ENCODE results near the gene RYR1.
"Not testable (repeated sequence)": the region's sequence is repeated elsewhere in the genome, so short reads cannot be mapped to it uniquely, and the experiment has no call there.

RYR1 gene

DNA sequence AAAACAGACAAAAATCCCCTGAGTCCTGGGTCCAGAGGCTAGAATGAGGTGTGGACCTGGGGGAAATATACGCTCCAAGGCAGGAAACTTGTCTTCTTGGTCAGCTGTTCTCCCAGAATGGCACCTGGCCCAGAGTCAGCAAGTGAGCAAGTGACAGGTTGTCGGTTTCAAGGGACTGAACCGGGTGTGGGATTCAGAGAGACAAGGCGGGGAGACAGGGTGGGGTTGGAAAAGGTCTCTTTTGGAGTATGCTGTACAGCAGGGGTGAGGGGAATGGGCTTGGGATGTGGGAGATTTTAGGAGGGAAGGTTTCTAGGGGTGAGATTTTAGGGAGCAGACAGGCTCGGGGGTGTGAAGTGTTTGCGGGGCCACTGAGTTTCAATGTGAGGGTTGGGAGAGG, 83.3 kb downstream of the RYR1 start:
- TF ChIP-seq EZH2 (IDR thresholded peaks at IDR 0.05; ENCODE audit: borderline replicate concordance, low read depth, low read length, severe bottlenecking): no peak
- TF ChIP-seq, protein P1, sequence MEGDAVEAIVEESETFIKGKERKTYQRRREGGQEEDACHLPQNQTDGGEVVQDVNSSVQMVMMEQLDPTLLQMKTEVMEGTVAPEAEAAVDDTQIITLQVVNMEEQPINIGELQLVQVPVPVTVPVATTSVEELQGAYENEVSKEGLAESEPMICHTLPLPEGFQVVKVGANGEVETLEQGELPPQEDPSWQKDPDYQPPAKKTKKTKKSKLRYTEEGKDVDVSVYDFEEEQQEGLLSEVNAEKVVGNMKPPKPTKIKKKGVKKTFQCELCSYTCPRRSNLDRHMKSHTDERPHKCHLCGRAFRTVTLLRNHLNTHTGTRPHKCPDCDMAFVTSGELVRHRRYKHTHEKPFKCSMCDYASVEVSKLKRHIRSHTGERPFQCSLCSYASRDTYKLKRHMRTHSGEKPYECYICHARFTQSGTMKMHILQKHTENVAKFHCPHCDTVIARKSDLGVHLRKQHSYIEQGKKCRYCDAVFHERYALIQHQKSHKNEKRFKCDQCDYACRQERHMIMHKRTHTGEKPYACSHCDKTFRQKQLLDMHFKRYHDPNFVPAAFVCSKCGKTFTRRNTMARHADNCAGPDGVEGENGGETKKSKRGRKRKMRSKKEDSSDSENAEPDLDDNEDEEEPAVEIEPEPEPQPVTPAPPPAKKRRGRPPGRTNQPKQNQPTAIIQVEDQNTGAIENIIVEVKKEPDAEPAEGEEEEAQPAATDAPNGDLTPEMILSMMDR (IDR thresholded peaks at IDR 0.05; ENCODE audit: borderline replicate concordance, extremely low read depth, low read length, poor library complexity, severe bottlenecking): no peak
- H3K9ac ChIP-seq (ENCODE audit: low read depth, low read length): no peak overlapping the region
- no peaks in the 10 kb centered on the region for H3K36me3 ChIP-seq (ENCODE audit: insufficient read depth, low read length)
- no peak overlapping the region for H3K27ac ChIP-seq (ENCODE audit: low read length)
- H3K4me2 ChIP-seq (ENCODE audit: insufficient read depth, low read length): no peak overlapping the region
- H2AFZ ChIP-seq (ENCODE audit: low read depth, low read length): no peak overlapping the region
- no peaks in the 10 kb centered on the region for H4K20me1 ChIP-seq (ENCODE audit: insufficient read depth, low read length)
- H3K4me3 ChIP-seq (ENCODE audit: low read depth in 1 of 2, low read length in 2 of 2): no peak overlapping the region
- no peaks in the 10 kb centered on the region for H3K9me3 ChIP-seq (ENCODE audit: insufficient read depth, low read length, severe bottlenecking)
- no peak for DNase-seq
- H3K27me3 ChIP-seq (ENCODE audit: insufficient read depth, low read length, poor library complexity): no peaks in the 10 kb centered on the region
- H3K4me1 ChIP-seq (ENCODE audit: insufficient read depth, low read length): peaks cover 3% of the 10 kb centered on the region
- no peaks in the 10 kb centered on the region for H3K79me2 ChIP-seq (ENCODE audit: insufficient read depth, low read length)
- no peak for ATAC-seq (ENCODE audit: insufficient read depth, low read depth)

DNA sequence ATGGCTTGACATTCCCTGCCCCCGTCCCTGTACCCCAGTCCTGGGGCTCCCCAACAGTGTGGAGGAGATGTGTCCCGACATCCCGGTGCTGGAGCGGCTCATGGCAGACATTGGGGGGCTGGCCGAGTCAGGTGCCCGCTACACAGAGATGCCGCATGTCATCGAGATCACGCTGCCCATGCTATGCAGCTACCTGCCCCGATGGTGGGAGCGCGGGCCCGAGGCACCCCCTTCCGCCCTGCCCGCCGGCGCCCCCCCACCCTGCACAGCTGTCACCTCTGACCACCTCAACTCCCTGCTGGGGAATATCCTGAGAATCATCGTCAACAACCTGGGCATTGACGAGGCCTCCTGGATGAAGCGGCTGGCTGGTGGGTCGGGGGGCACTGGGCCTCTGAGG, 83.8 kb downstream of the RYR1 start:
- Histone ChIP-seq H3K27ac (ENCODE audit: low read length) (no peak overlapping the region), H3K27me3 (ENCODE audit: insufficient read depth, low read length, poor library complexity) (peaks cover under 1% of the 10 kb centered on the region), H3K79me2 (ENCODE audit: insufficient read depth, low read length) (no peaks in the 10 kb centered on the region), H3K36me3 (ENCODE audit: insufficient read depth, low read length) (no peaks in the 10 kb centered on the region), H4K20me1 (ENCODE audit: insufficient read depth, low read length) (no peaks in the 10 kb centered on the region), H3K9me3 (ENCODE audit: insufficient read depth, low read length, severe bottlenecking) (no peaks in the 10 kb centered on the region), H3K9ac (ENCODE audit: low read depth, low read length) (no peak overlapping the region), H3K4me3 (ENCODE audit: low read depth in 1 of 2, low read length in 2 of 2) (no peak overlapping the region), H2AFZ (ENCODE audit: low read depth, low read length) (no peak overlapping the region), H3K4me2 (ENCODE audit: insufficient read depth, low read length) (no peak overlapping the region), H3K4me1 (ENCODE audit: insufficient read depth, low read length) (peaks cover 3% of the 10 kb centered on the region)
- ATAC-seq (ENCODE audit: insufficient read depth, low read depth): no peak
- TF ChIP-seq, protein P1 (IDR thresholded peaks at IDR 0.05; ENCODE audit: borderline replicate concordance, extremely low read depth, low read length, poor library complexity, severe bottlenecking): no peak
- no peak for TF ChIP-seq EZH2 (IDR thresholded peaks at IDR 0.05; ENCODE audit: borderline replicate concordance, low read depth, low read length, severe bottlenecking)
- DNase-seq: no peak

DNA sequence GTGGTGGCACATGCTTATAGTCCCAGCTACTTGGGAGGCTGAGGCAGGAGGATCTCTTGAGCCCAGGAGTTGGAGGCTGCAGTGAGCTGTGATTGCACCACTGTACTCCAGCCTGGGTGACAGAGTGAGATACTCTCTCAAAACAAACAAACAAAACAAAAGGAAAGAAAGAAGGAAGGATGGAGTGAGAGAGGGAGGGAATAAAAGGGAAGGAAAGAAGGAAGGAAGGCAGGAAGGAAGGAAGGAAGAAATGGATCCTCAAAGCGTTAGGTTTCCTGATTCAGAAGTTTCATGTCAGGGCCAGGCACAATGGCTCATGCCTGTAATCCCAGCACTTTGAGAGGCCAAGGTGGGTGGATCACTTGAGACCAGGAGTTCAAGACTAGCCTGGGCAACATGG, 84.5 kb downstream of the RYR1 start:
- H3K4me1 ChIP-seq (ENCODE audit: insufficient read depth, low read length); H3K36me3 ChIP-seq (ENCODE audit: insufficient read depth, low read length); H3K9me3 ChIP-seq (ENCODE audit: insufficient read depth, low read length, severe bottlenecking); H3K4me2 ChIP-seq (ENCODE audit: insufficient read depth, low read length); H3K79me2 ChIP-seq (ENCODE audit: insufficient read depth, low read length); H3K27me3 ChIP-seq (ENCODE audit: insufficient read depth, low read length, poor library complexity); H3K4me3 ChIP-seq (ENCODE audit: low read depth in 1 of 2, low read length in 2 of 2); DNase-seq; ATAC-seq (ENCODE audit: insufficient read depth, low read depth); H3K9ac ChIP-seq (ENCODE audit: low read depth, low read length); H2AFZ ChIP-seq (ENCODE audit: low read depth, low read length); H3K27ac ChIP-seq (ENCODE audit: low read length); H4K20me1 ChIP-seq (ENCODE audit: insufficient read depth, low read length): not testable (repeated sequence)

DNA sequence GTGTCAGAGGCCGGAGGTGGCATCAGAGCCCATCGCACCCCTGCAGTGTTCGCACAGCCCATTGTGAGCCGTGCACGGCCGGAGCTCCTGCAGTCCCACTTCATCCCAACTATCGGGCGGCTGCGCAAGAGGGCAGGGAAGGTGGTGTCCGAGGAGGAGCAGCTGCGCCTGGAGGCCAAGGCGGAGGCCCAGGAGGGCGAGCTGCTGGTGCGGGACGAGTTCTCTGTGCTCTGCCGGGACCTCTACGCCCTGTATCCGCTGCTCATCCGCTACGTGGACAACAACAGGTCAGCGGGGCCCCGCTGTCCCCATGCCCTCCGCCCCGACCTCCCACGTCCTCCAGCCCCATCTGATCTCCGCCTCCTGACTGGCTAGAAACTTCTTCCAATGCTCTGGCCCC, 85.7 kb downstream of the RYR1 start:
- Histone ChIP-seq H3K9ac (ENCODE audit: low read depth, low read length) (no peak overlapping the region), H3K4me2 (ENCODE audit: insufficient read depth, low read length) (no peak overlapping the region), H3K4me1 (ENCODE audit: insufficient read depth, low read length) (peaks cover 3% of the 10 kb centered on the region), H3K4me3 (ENCODE audit: low read depth in 1 of 2, low read length in 2 of 2) (no peak overlapping the region), H3K27me3 (ENCODE audit: insufficient read depth, low read length, poor library complexity) (peaks cover 2% of the 10 kb centered on the region), H3K79me2 (ENCODE audit: insufficient read depth, low read length) (no peaks in the 10 kb centered on the region), H3K36me3 (ENCODE audit: insufficient read depth, low read length) (no peaks in the 10 kb centered on the region), H3K27ac (ENCODE audit: low read length) (no peak overlapping the region), H2AFZ (ENCODE audit: low read depth, low read length) (no peak overlapping the region), H3K9me3 (ENCODE audit: insufficient read depth, low read length, severe bottlenecking) (no peaks in the 10 kb centered on the region), H4K20me1 (ENCODE audit: insufficient read depth, low read length) (no peaks in the 10 kb centered on the region)
- ATAC-seq (ENCODE audit: insufficient read depth, low read depth) (no peak), DNase-seq (no peak)
- TF ChIP-seq, protein P1 (IDR thresholded peaks at IDR 0.05; ENCODE audit: borderline replicate concordance, extremely low read depth, low read length, poor library complexity, severe bottlenecking): no peak
- no peak for TF ChIP-seq EZH2 (IDR thresholded peaks at IDR 0.05; ENCODE audit: borderline replicate concordance, low read depth, low read length, severe bottlenecking)

Measured in DND-41 (cell line).